AG04450 (cell line): ENCODE results near the gene INO80E. TPM values are rescaled to one million over a fixed set of nuclear protein-coding genes. Genes with fewer than 3 reads are reported as not detected.

Source experiments
- CTCF ChIA-PET: fragments of 300-600, 350-600 bp; formaldehyde crosslinking; extraction: SDS; loops from one replicate; lab custom pipeline; 2022; ENCODE audit warnings: antibody characterized with exemption, inconsistent platforms; lab: Charles Lee
- POLR2A ChIA-PET: fragments of 350-600 bp; formaldehyde crosslinking; extraction: SDS; loops from one replicate; lab custom pipeline; 2021; ENCODE audit warnings: antibody characterized with exemption, inconsistent platforms; lab: Yijun Ruan, JAX
- DNase-seq: peaks from one replicate; pipeline ENCODE4 v3.0.0-alpha.2; 2011; ENCODE audit warnings: low read depth, low spot score
- H3K27ac ChIP-seq: one replicate; pipeline ENCODE4 v1.5.1; 2012; ENCODE audit warnings: low read depth, low read length, control low read depth
- H3K27me3 ChIP-seq: one replicate; pipeline ENCODE4 v1.6.0; 2012; ENCODE audit warnings: low read length; ENCODE audit not compliant: control insufficient read depth, insufficient read depth
- H3K4me3 ChIP-seq: 2 replicates; pipeline ENCODE4 v1.5.1; 2011; ENCODE audit warnings: mild to moderate bottlenecking, low read depth, low read length, control low read depth
- H3K9me3 ChIP-seq: 2 replicates; pipeline ENCODE4 v1.5.1; 2012; ENCODE audit warnings: low read length; ENCODE audit not compliant: control insufficient read depth, insufficient read depth
- polyA plus RNA-seq: library from polyadenylated mRNA; depleted of rRNA; stranded (reverse); fragments of >200 nt; gene quantifications from 2 replicates; pipeline ENCODE4 v1.2.3, GENCODE V29; 2011
- TF ChIP-seq, protein P1 (sequence below): IDR thresholded peaks from 2 replicates; pipeline ENCODE4 v1.5.1; 2011; ENCODE audit warnings: low read depth, low read length, control low read depth, inconsistent platforms

The INO80E gene
- polyA plus RNA-seq, 1 experiment, result 27.3 TPM

DNA sequence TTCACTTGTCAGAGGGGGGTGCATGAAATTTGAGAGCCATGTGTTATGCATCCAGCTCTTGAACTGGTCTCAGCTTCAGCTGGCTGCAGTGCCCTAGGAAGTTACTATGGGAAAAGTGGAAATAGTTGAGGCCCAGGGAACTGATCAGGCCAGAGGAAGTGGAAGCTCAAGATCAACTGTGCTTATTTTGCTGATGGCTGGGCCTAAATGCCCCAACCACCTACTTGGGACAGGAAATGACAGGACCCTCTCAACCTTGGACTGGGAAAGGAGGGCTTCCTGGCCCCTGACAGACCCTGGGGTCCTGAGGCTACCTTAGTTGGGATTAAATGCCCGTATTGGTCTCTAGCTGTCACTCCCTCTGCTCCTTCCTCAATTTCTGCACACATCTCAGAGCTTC is 23.5 kb upstream of the INO80E start:
- CTCF ChIA-PET, result interaction anchor here (1.7 to 2.9 kb wide), 4 partner anchors 11 to 165 kb away, joined by 6 to 13 read pairs (median 10); partner anchors contain the start of gene TMEM219
- Histone ChIP-seq H3K27ac (no peak overlapping the region), H3K4me3 (no peak overlapping the region), H3K27me3 (no peaks in the 10 kb centered on the region), H3K9me3 (no peaks in the 10 kb centered on the region; the same call in 1 of the 2 replicates)
- POLR2A ChIA-PET, result interaction anchor here (1.5 kb wide), 1 partner anchor 11 kb away, joined by 17 read pairs; the partner anchor contains the start of gene TMEM219
- TF ChIP-seq, protein P1, sequence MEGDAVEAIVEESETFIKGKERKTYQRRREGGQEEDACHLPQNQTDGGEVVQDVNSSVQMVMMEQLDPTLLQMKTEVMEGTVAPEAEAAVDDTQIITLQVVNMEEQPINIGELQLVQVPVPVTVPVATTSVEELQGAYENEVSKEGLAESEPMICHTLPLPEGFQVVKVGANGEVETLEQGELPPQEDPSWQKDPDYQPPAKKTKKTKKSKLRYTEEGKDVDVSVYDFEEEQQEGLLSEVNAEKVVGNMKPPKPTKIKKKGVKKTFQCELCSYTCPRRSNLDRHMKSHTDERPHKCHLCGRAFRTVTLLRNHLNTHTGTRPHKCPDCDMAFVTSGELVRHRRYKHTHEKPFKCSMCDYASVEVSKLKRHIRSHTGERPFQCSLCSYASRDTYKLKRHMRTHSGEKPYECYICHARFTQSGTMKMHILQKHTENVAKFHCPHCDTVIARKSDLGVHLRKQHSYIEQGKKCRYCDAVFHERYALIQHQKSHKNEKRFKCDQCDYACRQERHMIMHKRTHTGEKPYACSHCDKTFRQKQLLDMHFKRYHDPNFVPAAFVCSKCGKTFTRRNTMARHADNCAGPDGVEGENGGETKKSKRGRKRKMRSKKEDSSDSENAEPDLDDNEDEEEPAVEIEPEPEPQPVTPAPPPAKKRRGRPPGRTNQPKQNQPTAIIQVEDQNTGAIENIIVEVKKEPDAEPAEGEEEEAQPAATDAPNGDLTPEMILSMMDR, result no peak
- DNase-seq, result no peak

DNA sequence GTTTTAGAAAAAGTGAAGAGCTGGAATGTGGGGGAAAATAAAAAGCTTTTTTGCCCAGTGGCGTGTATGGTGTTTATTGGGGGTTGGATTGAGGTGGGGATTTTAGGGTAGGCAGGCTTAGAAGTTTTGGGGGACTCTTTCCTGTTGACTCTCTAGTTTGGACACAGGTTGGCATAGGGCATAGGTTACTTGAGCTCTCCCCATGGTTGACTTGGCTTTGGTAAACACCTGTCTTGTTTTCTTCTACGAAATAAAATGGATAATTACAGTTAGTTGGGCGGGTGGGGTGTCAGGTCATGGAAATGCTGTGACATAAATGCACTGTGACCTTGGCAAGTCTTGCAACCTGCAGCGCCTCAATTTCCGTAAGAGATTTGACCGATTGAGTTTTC is 23.1 kb upstream of the INO80E start:
- Histone ChIP-seq H3K27me3 (no peaks in the 10 kb centered on the region), H3K27ac (no peak overlapping the region), H3K9me3 (no peaks in the 10 kb centered on the region; the same call in 1 of the 2 replicates), H3K4me3 (no peak overlapping the region)
- DNase-seq, result no peak
- TF ChIP-seq, protein P1, result no peak
- ChIA-PET POLR2A (interaction anchor here (0.5 to 1.5 kb wide), 12 partner anchors 11 to 166 kb away, joined by 3 to 21 read pairs (median 4); partner anchors contain the start of genes ALDOA, CDIPT, HIRIP3 and KCTD13), CTCF (interaction anchor here (1.7 to 2.9 kb wide), 4 partner anchors 11 to 165 kb away, joined by 6 to 13 read pairs (median 10); partner anchors contain the start of gene TMEM219)

DNA sequence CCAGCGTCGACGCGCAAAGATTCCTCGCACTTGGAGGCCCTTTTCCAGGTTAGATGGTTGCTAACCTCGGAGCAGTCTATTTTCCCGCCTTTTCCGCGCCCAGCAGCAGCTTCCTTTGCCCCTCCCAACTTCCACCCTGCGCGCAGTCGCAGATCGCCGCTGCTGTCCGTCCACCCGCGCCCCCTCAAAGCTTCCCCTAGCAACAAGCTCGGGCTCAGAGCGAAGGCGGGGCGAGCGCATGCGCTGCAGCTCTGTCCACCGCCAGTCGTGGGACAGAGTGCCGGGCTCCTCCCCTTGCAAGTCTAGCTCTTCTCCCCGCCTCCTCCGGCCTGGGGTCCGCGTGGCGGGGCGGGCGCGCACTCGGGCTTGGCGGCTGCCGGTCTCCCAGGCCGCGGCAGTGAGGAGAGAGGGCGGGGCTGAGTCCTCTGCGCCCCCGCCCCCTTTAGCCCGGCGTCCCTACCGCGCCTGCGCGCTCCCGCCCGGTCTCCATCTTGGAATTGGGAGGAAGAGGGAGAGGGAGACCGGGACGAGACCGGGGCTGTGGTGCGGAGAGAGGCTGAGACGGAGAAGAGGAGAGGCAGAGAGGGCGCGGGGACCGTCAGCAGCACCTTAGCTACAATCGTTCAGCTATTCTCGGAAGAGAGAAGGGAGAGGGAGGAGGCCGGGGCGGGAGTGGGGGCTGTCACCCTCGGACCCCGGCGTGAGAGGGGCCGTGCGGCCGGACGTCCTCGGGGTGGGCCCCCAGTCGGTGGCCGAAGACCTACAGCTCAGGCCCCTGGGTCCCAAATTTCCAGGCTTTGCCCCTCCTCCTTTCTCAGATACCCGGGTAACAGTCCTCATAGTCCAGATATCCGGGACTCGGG is 22.4 kb upstream of the INO80E start, which contains the start of gene TAOK2:
TSS of gene TAOK2 (plus strand) at position 485 of the 863 bp plus-strand sequence. CDS start 3,905 bp downstream, outside the sequence.
- ChIA-PET POLR2A (interaction anchor here (0.5 to 1.5 kb wide), 13 partner anchors 12 to 166 kb away, joined by 3 to 21 read pairs (median 4); partner anchors contain the start of genes ALDOA, CDIPT, HIRIP3 and KCTD13), CTCF (interaction anchor here (1.7 to 2.9 kb wide), 4 partner anchors 12 to 166 kb away, joined by 6 to 13 read pairs (median 10); partner anchors contain the start of gene TMEM219)
- DNase-seq, result peak; percentile 99
- Histone ChIP-seq H3K27me3 (no peaks in the 10 kb centered on the region), H3K9me3 (no peaks in the 10 kb centered on the region; the same call in 1 of the 2 replicates), H3K27ac (peak within 1 kb of the TSS; percentile 31), H3K4me3 (peak within 1 kb of the TSS; percentile 92)
- TF ChIP-seq, protein P1, result no peak

DNA sequence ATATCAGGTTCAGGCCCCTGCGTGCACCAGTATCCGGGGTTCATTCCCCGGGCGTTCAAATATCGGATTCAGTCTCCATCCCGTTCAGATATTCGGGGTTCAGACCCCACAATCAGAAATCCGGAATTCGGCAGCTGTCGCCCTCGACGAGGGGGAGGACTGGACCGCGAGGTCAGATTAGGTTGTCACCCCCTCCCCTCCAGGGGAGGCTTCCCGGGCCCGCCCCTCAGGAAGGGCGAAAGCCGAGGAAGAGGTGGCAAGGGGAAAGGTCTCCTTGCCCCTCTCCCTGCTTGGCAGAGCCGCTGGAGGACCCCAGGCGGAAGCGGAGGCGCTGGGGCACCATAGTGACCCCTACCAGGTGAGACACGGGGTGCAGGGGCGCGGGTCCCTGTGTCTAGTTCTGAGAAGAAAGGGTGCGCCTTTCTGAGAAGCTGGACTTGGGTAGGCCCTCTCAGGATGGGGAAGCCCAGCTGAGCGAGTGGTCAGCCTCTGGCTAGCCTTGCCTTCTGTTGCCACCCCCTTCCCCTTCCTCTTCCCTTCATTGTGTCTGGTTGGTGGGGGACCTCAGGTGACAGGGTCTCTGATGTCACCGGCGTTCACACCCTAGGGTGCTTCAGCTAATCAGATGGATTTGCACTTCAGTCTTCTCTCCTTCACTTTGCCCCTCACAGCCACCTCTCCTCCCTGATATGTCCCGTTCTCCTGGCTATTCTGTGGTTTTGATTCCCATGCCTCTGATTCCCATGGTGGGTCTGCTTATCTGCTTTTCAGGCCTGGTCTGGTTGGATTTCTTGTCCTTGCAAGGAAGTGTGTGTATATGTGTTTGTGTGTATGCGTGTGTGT is 21.5 kb upstream of the INO80E start:
- TF ChIP-seq, protein P1, result no peak
- POLR2A ChIA-PET, result interaction anchor here (0.6 to 1.5 kb wide), 3 partner anchors 31 to 298 kb away, joined by 5 to 7 read pairs (median 5); no protein-coding TSS in a partner anchor
- DNase-seq, result no peak
- peak overlapping the region; percentile 31 for H3K27ac ChIP-seq
- CTCF ChIA-PET, result interaction anchor here (2.4 kb wide), 1 partner anchor 126 kb away, joined by 12 read pairs; no protein-coding TSS in a partner anchor
- no peaks in the 10 kb centered on the region for H3K27me3 ChIP-seq
- H3K4me3 ChIP-seq, result peak overlapping the region; percentile 92
- no peaks in the 10 kb centered on the region; the same call in 1 of the 2 replicates for H3K9me3 ChIP-seq
